Spleen (tissue), 11 donors: ENCODE results near the gene PCDHB6. TPM values are rescaled to one million over a fixed set of nuclear protein-coding genes. Genes with fewer than 3 reads are reported as not detected.
"Not testable (repeated sequence)": the region's sequence is repeated elsewhere in the genome, so short reads cannot be mapped to it uniquely, and the experiment has no call there.

Experiments
- DNase-seq: peaks from one replicate; pipeline ENCODE4 v3.0.0-alpha.2; 2020
- H3K27ac ChIP-seq, 8 donors: fragments of 200-600 bp; sonication (generic) in 7 of 8; 1 replicate in 4 of 8; 2 replicates in 4 of 8; pipeline versions ENCODE4 v1.5.0 to v1.8.0; 2016 to 2021; ENCODE audit warnings: inconsistent platforms in 4 of 8, mild to moderate bottlenecking in 4 of 8, moderate library complexity in 1 of 8
- H3K27me3 ChIP-seq, 7 donors: fragments of 200-600 bp; sonication (generic) in 6 of 7; replicated peaks in 1 of 7; 1 replicate in 4 of 7; 2 replicates in 3 of 7; pipeline versions ENCODE4 v1.5.0 to v1.8.0; 2016 to 2021; ENCODE audit warnings: inconsistent platforms in 3 of 7, mild to moderate bottlenecking in 1 of 7
- H3K36me3 ChIP-seq, 6 donors: fragments of 200-600 bp; sonication (generic) in 5 of 6; 1 replicate in 4 of 6; 2 replicates in 2 of 6; pipeline versions ENCODE4 v1.5.0 to v1.8.0; 2016 to 2021; ENCODE audit warnings: inconsistent platforms in 2 of 6
- H3K4me1 ChIP-seq, 6 donors: fragments of 200-600 bp; sonication (generic) in 5 of 6; 1 replicate in 3 of 6; 2 replicates in 3 of 6; pipeline versions ENCODE4 v1.5.0 to v1.8.0; 2016 to 2021; ENCODE audit warnings: inconsistent platforms in 3 of 6
- H3K4me3 ChIP-seq, 8 donors: fragments of 200-600 bp; sonication (generic) in 7 of 8; 1 replicate in 4 of 8; 2 replicates in 4 of 8; pipeline versions ENCODE4 v1.5.0 to v1.8.0; 2016 to 2021; ENCODE audit warnings: inconsistent platforms in 4 of 8, mild to moderate bottlenecking in 4 of 8, moderate library complexity in 2 of 8
- H3K9me3 ChIP-seq, 8 donors: fragments of 200-600 bp; sonication (generic) in 7 of 8; 1 replicate in 4 of 8; 2 replicates in 4 of 8; pipeline versions ENCODE4 v1.5.0 to v1.8.0; 2016 to 2021; ENCODE audit warnings: inconsistent platforms in 4 of 8
- POLR2A ChIP-seq, 3 donors: fragments of 450-650 bp; IDR thresholded peaks; one replicate each; pipeline ENCODE4 v1.5.1; 2017; ENCODE audit warnings: antibody characterized with exemption in 3 of 3, mild to moderate bottlenecking in 1 of 3
- POLR2AphosphoS5 ChIP-seq, 3 donors: sonication (generic); formaldehyde crosslinking; IDR thresholded peaks; one replicate each; pipeline ENCODE4 v1.5.1; 2017; ENCODE audit warnings: antibody characterized with exemption in 3 of 3
- WGBS, 5 donors: extraction: QIAGEN DNeasy Blood & Tissue Kit in 3 of 5; methylation state at CpG; one replicate each; pipeline versions ENCODE4 v1.1.5 to v1.1.7; 2013 to 2018; 5-methylcytosine and 5-hydroxymethylcytosine counted together
- intact Hi-C: fragments of 100-400 bp; cut with DNase I; formaldehyde crosslinking; loops from one replicate; pipeline ENCODE4 v1.15.0; 2023; ENCODE audit warnings: low total_unique reads
- polyA plus RNA-seq, 3 donors: library from polyadenylated mRNA; stranded (reverse); fragments of 200-250 nt; gene quantifications; one replicate each; pipeline ENCODE4 v1.2.1, GENCODE V29; 2013
- total RNA-seq, 7 donors: library from RNA; depleted of rRNA in 3 of 7; stranded (reverse); fragments of >200 nt in 3 of 7; fragmentation: NEBNext Ultra II Directional in 4 of 7; extraction: Animal tissue kit (Norgen Biotek cat#: 25700) in 4 of 7; gene quantifications; one replicate each; pipeline versions ENCODE4 v1.1.0 to v1.2.1, GENCODE V29; 2016 to 2021
- TF ChIP-seq, protein P1 (sequence below), 11 experiments: fragments of 200-600 bp in 7 of 11; fragments of 450-650 bp in 4 of 11; sonication (generic) in 4 of 11; IDR thresholded peaks in 8 of 11; conservative IDR thresholded peaks in 3 of 11; 1 replicate in 7 of 11; 2 replicates in 4 of 11; pipeline versions ENCODE4 v1.4.0 to v1.8.0; 2016 to 2021; ENCODE audit warnings: antibody characterized with exemption in 11 of 11, inconsistent platforms in 4 of 11, mild to moderate bottlenecking in 1 of 11
- donor health status: healthy with polysubstance abuse.
- donor health status: DM: no; HTN: no; CAD: no; lungs with moderate emphysema.
- donor health status: DM: no; HTN: no; CAD: no.
- donor health status: Bipolar disorder and iron deficiency.
- donor health status: healthy.
- donor health status: DM: no; HTN: no; CAD: no.
- donor health status: DM: yes; HTN: yes; CAD: no.

The PCDHB6 gene
- total and polyA plus RNA-seq, 10 donors: 0.02 to 1.1 (median 0.61) TPM

- Histone ChIP-seq H3K27me3 (peaks cover 0 to 36% (median 0%) of the 10 kb centered on the region in 7 donors), H3K4me3 (no peak overlapping the region), H3K36me3 (no peaks in the 10 kb centered on the region), H3K4me1 (no peaks in the 10 kb centered on the region), H3K9me3 (peaks cover 0 to 52% (median 29%) of the 10 kb centered on the region in 8 donors), H3K27ac (no peak overlapping the region)
- no peak for TF ChIP-seq POLR2AphosphoS5 (IDR thresholded peaks at IDR 0.05)
- TF ChIP-seq, protein P1, sequence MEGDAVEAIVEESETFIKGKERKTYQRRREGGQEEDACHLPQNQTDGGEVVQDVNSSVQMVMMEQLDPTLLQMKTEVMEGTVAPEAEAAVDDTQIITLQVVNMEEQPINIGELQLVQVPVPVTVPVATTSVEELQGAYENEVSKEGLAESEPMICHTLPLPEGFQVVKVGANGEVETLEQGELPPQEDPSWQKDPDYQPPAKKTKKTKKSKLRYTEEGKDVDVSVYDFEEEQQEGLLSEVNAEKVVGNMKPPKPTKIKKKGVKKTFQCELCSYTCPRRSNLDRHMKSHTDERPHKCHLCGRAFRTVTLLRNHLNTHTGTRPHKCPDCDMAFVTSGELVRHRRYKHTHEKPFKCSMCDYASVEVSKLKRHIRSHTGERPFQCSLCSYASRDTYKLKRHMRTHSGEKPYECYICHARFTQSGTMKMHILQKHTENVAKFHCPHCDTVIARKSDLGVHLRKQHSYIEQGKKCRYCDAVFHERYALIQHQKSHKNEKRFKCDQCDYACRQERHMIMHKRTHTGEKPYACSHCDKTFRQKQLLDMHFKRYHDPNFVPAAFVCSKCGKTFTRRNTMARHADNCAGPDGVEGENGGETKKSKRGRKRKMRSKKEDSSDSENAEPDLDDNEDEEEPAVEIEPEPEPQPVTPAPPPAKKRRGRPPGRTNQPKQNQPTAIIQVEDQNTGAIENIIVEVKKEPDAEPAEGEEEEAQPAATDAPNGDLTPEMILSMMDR (IDR thresholded peaks at IDR 0.05 in 8 of 11, conservative IDR thresholded peaks at IDR 0.05 in 3 of 11): no peak
- no peak for TF ChIP-seq POLR2A (IDR thresholded peaks at IDR 0.05)
- 81 to 96% (median 89%) methylated on average over 1 of the region's 1 CpG for WGBS, 5 donors
- intact Hi-C loops: no loop called here
- no peak for DNase-seq
These were observed 22.6 kb upstream of the PCDHB6 start for GRCh38 chr5:141127305-141127704.

DNA sequence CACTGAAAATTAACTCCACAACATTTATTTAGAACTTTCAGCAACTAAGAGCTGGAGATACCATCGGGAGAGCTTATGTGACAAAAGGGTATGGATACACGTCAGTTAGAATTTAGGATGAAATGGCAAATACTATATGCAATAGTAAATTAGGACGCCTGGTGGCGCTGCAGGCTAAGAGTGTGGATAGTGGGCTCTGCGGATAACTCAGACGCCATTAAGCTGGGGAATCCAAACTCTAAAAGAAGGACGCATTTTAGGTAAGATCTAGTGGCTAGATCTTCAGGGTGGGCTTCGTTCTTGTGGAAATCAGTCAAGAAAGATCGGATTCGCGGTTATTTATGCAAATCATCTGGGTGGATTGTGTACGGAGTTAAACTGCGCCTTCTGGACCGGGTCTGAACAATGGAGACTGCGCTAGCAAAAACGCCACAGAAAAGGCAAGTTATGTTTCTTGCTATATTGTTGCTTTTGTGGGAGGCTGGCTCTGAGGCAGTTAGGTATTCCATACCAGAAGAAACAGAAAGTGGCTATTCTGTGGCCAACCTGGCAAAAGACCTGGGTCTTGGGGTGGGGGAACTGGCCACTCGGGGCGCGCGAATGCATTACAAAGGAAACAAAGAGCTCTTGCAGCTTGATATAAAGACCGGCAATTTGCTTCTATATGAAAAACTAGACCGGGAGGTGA lies 14.7 kb upstream of the PCDHB6 start, which contains the start of gene PCDHB5:
TSS of gene PCDHB5 (plus strand) at position 177 of the 688 bp plus-strand sequence. CDS start at position 406, 229 bp downstream.
- 18 to 30% (median 25%) methylated on average over 22 of the region's 22 CpGs for WGBS, 5 donors
- no peak for TF ChIP-seq POLR2A (IDR thresholded peaks at IDR 0.05)
- TF ChIP-seq, protein P1 (IDR thresholded peaks at IDR 0.05 in 8 of 11, conservative IDR thresholded peaks at IDR 0.05 in 3 of 11): peak in 5 of 11 experiments; percentile 11 to 39 (median 28)
- H3K27ac ChIP-seq: no peak within 1 kb of the TSS

DNA sequence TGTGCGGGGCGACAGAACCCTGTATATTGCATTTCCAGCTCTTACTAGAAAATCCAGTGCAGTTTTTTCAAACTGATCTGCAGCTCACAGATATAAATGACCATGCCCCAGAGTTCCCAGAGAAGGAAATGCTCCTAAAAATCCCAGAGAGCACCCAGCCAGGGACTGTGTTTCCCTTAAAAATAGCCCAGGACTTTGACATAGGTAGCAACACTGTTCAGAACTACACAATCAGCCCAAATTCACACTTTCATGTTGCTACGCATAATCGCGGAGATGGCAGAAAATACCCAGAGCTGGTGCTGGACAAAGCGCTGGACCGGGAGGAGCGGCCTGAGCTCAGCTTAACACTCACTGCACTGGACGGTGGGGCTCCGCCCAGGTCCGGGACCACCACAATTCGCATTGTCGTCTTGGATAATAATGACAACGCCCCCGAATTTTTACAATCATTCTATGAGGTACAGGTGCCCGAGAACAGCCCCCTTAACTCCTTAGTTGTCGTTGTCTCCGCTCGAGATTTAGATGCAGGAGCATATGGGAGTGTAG lies 14.1 kb upstream of the PCDHB6 start:
- DNase-seq: no peak
- Histone ChIP-seq H3K27ac (no peak overlapping the region), H3K4me3 (peak overlapping the region in 3 of 8 donors; percentile 22 to 54 (median 33)), H3K9me3 (peaks cover 0 to 96% (median 72%) of the 10 kb centered on the region in 8 donors), H3K36me3 (no peaks in the 10 kb centered on the region), H3K4me1 (no peaks in the 10 kb centered on the region), H3K27me3 (peaks cover 0 to 12% (median 0%) of the 10 kb centered on the region in 7 donors)
- 43 to 63% (median 50%) methylated on average over 19 of the region's 19 CpGs for WGBS, 5 donors
- intact Hi-C loops: no loop called here
- TF ChIP-seq POLR2AphosphoS5 (IDR thresholded peaks at IDR 0.05) (no peak), POLR2A (IDR thresholded peaks at IDR 0.05) (no peak)
- TF ChIP-seq, protein P1 (IDR thresholded peaks at IDR 0.05 in 8 of 11, conservative IDR thresholded peaks at IDR 0.05 in 3 of 11): no peak

More for the DNA sequence above, 14.7 kb upstream of the PCDHB6 start, which contains the start of gene PCDHB5:
- H3K9me3 ChIP-seq: peaks cover 0 to 94% (median 75%) of the 10 kb centered on the region in 8 donors
- DNase-seq: no peak
- H3K27me3 ChIP-seq: peaks cover 0 to 12% (median 0%) of the 10 kb centered on the region in 7 donors
- H3K4me3 ChIP-seq: peak within 1 kb of the TSS in 4 of 8 donors; percentile 17 to 54 (median 28)
- H3K36me3 ChIP-seq: no peaks in the 10 kb centered on the region
- intact Hi-C loops: no loop called here
- H3K4me1 ChIP-seq: no peaks in the 10 kb centered on the region

DNA sequence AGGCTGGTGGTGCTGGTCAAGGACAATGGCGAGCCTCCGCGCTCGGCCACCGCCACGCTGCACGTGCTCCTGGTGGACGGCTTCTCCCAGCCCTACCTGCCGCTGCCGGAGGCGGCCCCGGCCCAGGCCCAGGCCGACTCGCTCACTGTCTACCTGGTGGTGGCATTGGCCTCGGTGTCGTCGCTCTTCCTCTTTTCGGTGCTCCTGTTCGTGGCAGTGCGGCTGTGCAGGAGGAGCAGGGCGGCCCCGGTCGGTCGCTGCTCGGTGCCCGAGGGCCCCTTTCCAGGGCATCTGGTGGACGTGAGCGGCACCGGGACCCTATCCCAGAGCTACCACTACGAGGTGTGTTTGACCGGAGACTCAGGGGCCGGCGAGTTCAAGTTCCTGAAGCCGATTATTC lies 12.5 kb upstream of the PCDHB6 start:
- H3K4me1 ChIP-seq, DNase-seq, H3K27ac ChIP-seq, intact Hi-C loops, H3K4me3 ChIP-seq, H3K36me3 ChIP-seq: not testable (repeated sequence)
- WGBS, 5 donors: 42 to 66% (median 50%) methylated on average over 16 to 34 of the region's 34 CpGs
- Histone ChIP-seq H3K9me3 (peaks cover 0 to 98% (median 70%) of the 10 kb centered on the region in 8 donors), H3K27me3 (peaks cover 0 to 19% (median 0%) of the 10 kb centered on the region in 7 donors)
